Measurements from ENCODE around the gene ZNF654.
A peak's percentile ranks its signal among the peaks of the same experiment; 100 is the strongest.

ZNF654 gene

GRCh38 chr3:88131695-88132094 lies 72.6 kb downstream of the ZNF654 start:
- in situ Hi-C loops (cut with MboI; ENCODE audit: low pct_unique_long_range_greater_than_20kb, low sequenced_read_pairs) = no loop called here
- DNase-seq = no peak

DNA sequence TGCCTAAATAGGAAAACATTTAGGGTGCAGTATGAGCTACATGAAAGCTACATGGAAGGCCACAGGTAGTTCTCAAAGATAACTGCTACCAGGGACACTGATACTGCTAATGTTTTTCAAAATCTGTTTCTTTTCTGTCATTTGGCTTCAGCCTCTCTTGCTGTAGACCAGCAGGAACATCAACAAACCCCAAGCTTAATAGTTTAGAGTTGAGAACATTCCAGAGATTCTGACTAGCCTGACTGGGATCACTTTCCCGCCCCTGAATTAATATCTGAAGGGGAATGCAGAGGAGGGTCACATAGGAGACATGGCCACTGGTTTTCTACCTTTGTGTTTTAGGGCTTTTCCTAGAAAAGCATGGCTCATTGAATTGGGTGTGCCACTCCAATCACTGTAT lies 73.8 kb downstream of the ZNF654 start:
- DNase-seq = no peak
- in situ Hi-C loops (cut with MboI; ENCODE audit: low pct_unique_long_range_greater_than_20kb, low sequenced_read_pairs) = no loop called here

DNA sequence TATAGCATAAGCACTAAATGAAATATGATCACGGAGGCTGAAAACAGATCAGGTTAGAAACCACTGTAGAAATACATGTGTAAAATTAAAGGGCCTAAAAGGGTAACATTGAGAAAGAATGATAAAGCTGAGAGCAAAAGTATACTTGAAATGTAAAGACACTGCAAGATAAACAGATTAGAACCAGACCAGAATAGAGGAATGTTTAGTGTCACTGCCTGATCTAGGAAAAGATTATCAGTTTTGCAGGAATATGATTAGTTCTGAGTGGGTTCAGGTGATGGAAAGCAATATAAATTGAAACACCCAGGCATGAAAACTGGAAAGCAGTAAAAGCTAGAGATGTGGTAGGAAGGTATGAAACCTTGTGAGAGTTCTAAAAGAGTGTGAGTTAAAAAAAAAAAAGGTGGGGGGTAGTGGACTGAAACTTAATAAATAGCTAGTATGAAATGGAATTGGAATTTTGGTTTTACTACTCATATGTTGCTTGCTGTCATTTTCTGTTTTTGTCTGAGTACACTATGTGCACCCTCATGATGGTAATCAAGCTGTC lies 74.7 kb downstream of the ZNF654 start:
- in situ Hi-C loops (cut with MboI; ENCODE audit: low pct_unique_long_range_greater_than_20kb, low sequenced_read_pairs) = no loop called here

GRCh38 chr3:88137836-88138235 lies 78.8 kb downstream of the ZNF654 start:
- in situ Hi-C loops (cut with MboI; ENCODE audit: low pct_unique_long_range_greater_than_20kb, low sequenced_read_pairs) = no loop called here
- DNase-seq = no peak

More for the DNA sequence above, 74.7 kb downstream of the ZNF654 start:
- DNase-seq = no peak

GRCh38 chr3:88141458-88142083 lies 82.5 kb downstream of the ZNF654 start:
- no peak for DNase-seq
- in situ Hi-C loops (cut with MboI; ENCODE audit: low pct_unique_long_range_greater_than_20kb, low sequenced_read_pairs) = no loop called here

- no peak for DNase-seq
- in situ Hi-C loops (cut with MboI; ENCODE audit: low pct_unique_long_range_greater_than_20kb, low sequenced_read_pairs) = no loop called here
Observed at GRCh38 chr3:88142094-88142624, 83.1 kb downstream of the ZNF654 start.

- in situ Hi-C loops (cut with MboI; ENCODE audit: low pct_unique_long_range_greater_than_20kb, low sequenced_read_pairs) = no loop called here
Observed at GRCh38 chr3:88147261-88147660, 88.2 kb downstream of the ZNF654 start.

GRCh38 chr3:88148651-88149050 lies 89.6 kb downstream of the ZNF654 start:
- DNase-seq = no peak
- in situ Hi-C loops (cut with MboI; ENCODE audit: low pct_unique_long_range_greater_than_20kb, low sequenced_read_pairs) = no loop called here

More at GRCh38 chr3:88147261-88147660, 88.2 kb downstream of the ZNF654 start:
- peak; percentile 12 for DNase-seq

DNA sequence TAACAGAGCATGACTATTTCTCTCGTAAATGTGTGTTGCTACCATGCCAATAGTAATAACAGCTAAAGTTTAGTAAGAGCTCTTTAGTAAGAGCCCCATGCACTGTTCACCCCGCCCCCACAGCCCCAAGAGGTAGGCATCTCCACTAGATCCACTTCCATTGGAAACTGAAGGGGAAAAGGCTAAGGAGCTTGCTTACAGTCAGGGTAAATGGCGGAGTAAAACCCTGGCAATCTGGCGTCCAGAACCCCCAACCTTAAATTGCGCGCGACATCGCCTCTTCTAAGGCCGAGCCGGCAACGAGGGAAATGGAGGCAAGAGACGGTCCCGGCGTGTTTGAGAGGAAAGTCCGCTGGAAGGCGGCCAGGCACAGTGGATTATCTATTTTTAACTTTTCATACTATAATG lies 90.0 kb downstream of the ZNF654 start:
- in situ Hi-C loops (cut with MboI; ENCODE audit: low pct_unique_long_range_greater_than_20kb, low sequenced_read_pairs) = no loop called here
- DNase-seq = no peak

GRCh38 chr3:88149509-88150362 lies 90.7 kb downstream of the ZNF654 start, which contains the start of gene C3orf38:
TSS of gene C3orf38 (plus strand) at chr3:88149959. CDS start at chr3:88150053, 94 bp downstream.
- DNase-seq = peak; percentile 94
- in situ Hi-C loops (cut with MboI; ENCODE audit: low pct_unique_long_range_greater_than_20kb, low sequenced_read_pairs) = no loop called here

- in situ Hi-C loops (cut with MboI; ENCODE audit: low pct_unique_long_range_greater_than_20kb, low sequenced_read_pairs) = no loop called here
- DNase-seq = peak; percentile 63
Observed at GRCh38 chr3:88150371-88150770, 91.3 kb downstream of the ZNF654 start.

DNA sequence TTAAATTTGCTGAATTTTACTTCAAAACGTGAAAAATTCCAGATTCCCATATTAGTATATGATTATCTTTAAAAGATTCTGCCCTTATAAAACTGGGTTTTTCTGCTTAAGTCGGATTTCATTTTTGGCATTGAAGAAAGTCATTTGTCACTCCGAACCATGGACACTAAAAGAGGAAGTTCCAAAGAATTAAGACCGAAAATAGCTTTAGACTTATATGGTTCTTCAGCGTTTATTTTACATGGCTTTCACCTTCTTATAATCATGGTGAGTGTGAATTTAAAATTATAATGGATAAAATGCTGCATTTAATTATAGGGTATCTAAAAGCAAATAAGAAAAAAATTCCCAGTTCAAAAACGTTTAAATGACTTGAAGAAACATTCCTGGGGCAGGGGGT lies 91.8 kb downstream of the ZNF654 start:
- DNase-seq = peak; percentile 64
- in situ Hi-C loops (cut with MboI; ENCODE audit: low pct_unique_long_range_greater_than_20kb, low sequenced_read_pairs) = no loop called here

DNA sequence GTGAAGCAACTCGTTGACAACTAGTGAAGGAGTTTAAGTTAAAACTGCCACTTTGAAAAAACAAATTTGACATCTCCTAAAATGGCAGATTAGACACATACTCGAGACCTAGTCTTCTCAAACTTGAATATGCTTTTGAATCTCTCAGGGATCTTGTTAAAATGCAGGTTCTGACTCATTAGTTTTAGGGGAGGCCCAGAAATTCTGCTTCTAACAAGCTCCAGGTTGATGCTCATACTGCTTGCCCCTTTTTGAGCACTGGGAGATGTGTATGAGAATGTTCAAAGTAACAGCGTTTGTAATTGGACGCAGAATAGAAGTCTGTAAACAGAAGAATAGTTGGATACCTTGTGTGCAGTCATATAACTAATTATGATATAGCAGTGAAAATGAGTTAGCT lies 92.3 kb downstream of the ZNF654 start:
- DNase-seq = no peak
- in situ Hi-C loops (cut with MboI; ENCODE audit: low pct_unique_long_range_greater_than_20kb, low sequenced_read_pairs) = no loop called here

DNA sequence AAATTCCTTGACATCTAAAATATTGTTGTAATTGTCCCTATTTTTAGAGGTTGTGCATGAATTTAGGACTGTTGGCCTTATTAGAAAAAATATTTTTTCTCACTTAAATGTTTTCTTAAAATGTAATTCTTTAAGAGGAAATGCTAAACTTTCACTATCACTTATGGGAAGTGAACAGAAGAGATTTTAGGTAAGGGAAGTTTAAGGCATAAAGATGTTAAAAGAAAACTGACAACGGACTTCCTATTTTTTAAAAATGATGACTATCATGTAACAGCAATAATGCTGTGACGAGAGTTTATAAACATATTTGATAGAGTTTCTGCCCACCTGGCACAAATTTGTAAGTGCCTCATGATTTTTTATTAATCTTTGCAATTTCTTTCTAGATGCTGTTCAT lies 93.8 kb downstream of the ZNF654 start:
- in situ Hi-C loops (cut with MboI; ENCODE audit: low pct_unique_long_range_greater_than_20kb, low sequenced_read_pairs) = no loop called here
- no peak for DNase-seq

GRCh38 chr3:88166419-88166971 lies 107.4 kb downstream of the ZNF654 start:
- in situ Hi-C loops (cut with MboI; ENCODE audit: low pct_unique_long_range_greater_than_20kb, low sequenced_read_pairs) = no loop called here
- DNase-seq = no peak

GRCh38 chr3:88167173-88167572 lies 108.1 kb downstream of the ZNF654 start:
- in situ Hi-C loops (cut with MboI; ENCODE audit: low pct_unique_long_range_greater_than_20kb, low sequenced_read_pairs) = no loop called here
- DNase-seq = no peak

DNA sequence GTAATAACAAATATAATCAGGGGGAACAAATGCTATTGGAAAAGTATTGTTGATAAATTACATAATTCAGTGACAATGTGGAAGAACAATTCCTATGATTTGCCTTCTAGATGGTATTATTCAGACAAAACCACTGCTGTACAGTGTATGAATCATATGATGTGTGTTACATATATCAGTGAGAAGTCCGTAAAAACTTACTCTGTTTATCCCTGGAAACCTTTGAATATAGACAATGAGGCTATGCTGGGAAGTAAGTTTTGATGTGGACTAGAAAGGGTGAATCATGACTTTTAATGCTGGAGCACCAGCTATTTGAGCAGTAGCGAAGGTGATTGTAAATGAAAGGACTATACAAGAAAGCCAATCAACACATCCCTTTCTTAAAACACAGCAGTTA lies 108.6 kb downstream of the ZNF654 start:
- no peak for DNase-seq
- in situ Hi-C loops (cut with MboI; ENCODE audit: low pct_unique_long_range_greater_than_20kb, low sequenced_read_pairs) = no loop called here

DNA sequence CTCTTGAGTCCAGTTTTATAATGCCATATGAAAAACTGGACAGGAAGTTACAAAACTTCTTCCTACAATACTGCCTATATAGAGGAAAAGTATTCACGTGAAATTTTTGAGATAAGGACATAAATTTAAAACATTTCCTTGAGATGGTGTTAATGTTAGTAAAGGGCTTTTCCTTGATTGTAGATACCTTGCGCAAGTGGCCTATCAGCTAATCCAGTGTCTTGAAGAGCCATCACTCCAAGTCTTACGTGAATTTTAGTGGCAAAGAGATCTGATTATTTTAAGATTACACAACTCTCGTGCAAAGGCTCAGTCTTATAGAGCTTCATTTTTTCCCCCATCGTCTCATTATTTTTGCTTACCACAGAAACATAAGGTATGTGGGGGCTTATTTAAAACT lies 109.1 kb downstream of the ZNF654 start:
- in situ Hi-C loops (cut with MboI; ENCODE audit: low pct_unique_long_range_greater_than_20kb, low sequenced_read_pairs) = no loop called here
- DNase-seq = no peak

DNA sequence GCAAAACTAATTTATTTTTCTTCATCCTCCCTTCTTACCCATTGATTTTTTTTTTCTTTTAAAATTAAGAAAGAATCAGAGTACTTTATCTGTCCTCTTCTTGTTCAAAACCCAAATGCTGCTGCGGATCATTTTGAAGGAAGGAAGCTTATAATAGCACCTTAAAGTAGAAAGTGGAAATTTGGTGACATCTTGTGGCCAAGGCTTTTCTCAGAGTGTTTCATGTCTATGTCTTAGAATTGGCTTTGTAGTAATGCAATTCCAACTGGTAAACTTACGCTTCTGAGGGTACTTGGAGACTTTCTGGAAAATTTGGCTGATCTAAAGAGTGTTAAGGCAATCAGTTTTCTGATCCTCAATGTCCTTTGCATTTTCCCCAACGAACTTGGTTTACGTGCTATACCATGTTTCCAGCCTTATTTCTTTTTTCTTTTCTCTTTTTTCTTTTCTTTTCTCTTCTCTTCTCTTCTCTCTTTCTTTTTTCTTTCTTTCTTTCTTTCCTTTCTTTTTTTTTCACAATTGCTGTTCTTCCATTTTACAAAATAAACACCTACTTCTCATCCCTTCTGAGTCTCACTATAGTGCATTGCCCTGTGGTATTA lies 121.4 kb downstream of the ZNF654 start:
- DNase-seq = peak; percentile 71
- in situ Hi-C loops (cut with MboI; ENCODE audit: low pct_unique_long_range_greater_than_20kb, low sequenced_read_pairs) = no loop called here
